Ovary (tissue), 3 donors: ENCODE results near the gene CIDEC.

ENCODE experiments used
- EP300 ChIP-seq: sonication (generic); formaldehyde crosslinking; IDR thresholded peaks from one replicate; pipeline ENCODE4 v1.6.1; 2017; ENCODE audit warnings: antibody characterized with exemption
- POLR2A ChIP-seq: fragments of 450-650 bp; IDR thresholded peaks from one replicate; pipeline ENCODE4 v1.6.1; 2017; ENCODE audit warnings: antibody characterized with exemption, mild to moderate bottlenecking, moderate library complexity
- TF ChIP-seq, protein P1 (sequence below), 3 donors: fragments of 450-650 bp in 2 of 3; fragments of 200-600 bp in 1 of 3; IDR thresholded peaks; one replicate each; pipeline versions ENCODE4 v1.5.1 to v1.8.0; 2016 to 2022; ENCODE audit warnings: antibody characterized with exemption in 3 of 3, mild to moderate bottlenecking in 1 of 3
- donor health status: DM: no; HTN: no; CAD: no.

- TF ChIP-seq, protein P1, sequence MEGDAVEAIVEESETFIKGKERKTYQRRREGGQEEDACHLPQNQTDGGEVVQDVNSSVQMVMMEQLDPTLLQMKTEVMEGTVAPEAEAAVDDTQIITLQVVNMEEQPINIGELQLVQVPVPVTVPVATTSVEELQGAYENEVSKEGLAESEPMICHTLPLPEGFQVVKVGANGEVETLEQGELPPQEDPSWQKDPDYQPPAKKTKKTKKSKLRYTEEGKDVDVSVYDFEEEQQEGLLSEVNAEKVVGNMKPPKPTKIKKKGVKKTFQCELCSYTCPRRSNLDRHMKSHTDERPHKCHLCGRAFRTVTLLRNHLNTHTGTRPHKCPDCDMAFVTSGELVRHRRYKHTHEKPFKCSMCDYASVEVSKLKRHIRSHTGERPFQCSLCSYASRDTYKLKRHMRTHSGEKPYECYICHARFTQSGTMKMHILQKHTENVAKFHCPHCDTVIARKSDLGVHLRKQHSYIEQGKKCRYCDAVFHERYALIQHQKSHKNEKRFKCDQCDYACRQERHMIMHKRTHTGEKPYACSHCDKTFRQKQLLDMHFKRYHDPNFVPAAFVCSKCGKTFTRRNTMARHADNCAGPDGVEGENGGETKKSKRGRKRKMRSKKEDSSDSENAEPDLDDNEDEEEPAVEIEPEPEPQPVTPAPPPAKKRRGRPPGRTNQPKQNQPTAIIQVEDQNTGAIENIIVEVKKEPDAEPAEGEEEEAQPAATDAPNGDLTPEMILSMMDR (IDR thresholded peaks at IDR 0.05) = no peak
- no peak for TF ChIP-seq POLR2A
- no peak for TF ChIP-seq EP300
Observed at GRCh38 chr3:9864200-9864927, 15.7 kb downstream of the CIDEC start.
